Gastrocnemius medialis (tissue), 4 donors: ENCODE measurements around the gene ANO10. TPM values are rescaled to one million over a fixed set of nuclear protein-coding genes. Genes with fewer than 3 reads are reported as not detected.

Experiments used
- ATAC-seq, 2 donors: fragments of 150-250 bp; one replicate each; pipeline ENCODE4 v1.9.1; 2016
- DNase-seq, 2 donors: peaks; one replicate each; pipeline ENCODE4 v3.0.0-alpha.2; 2019
- H3K27ac ChIP-seq, 4 donors: fragments of 200-600 bp; sonication (generic); 1 replicate in 1 of 4; 2 replicates in 3 of 4; pipeline ENCODE4 v1.5.1; 2016 to 2018; ENCODE audit warnings: mild to moderate bottlenecking in 2 of 4, moderate library complexity in 1 of 4
- H3K27me3 ChIP-seq, 3 donors: fragments of 200-600 bp; sonication (generic) in 2 of 3; 1 replicate in 1 of 3; 2 replicates in 2 of 3; pipeline versions ENCODE4 v1.5.1 to v1.6.0; 2016 to 2019; ENCODE audit warnings: mild to moderate bottlenecking in 1 of 3, moderate library complexity in 1 of 3
- H3K36me3 ChIP-seq, 2 donors: fragments of 200-600 bp; sonication (generic) in 1 of 2; one replicate each; pipeline ENCODE4 v1.5.1; 2017 to 2018
- H3K4me1 ChIP-seq, 2 donors: fragments of 200-600 bp; sonication (generic) in 1 of 2; one replicate each; pipeline ENCODE4 v1.5.1; 2016 to 2017; ENCODE audit warnings: mild to moderate bottlenecking in 2 of 2
- H3K4me3 ChIP-seq, 4 donors: fragments of 200-600 bp; sonication (generic) in 3 of 4; 1 replicate in 1 of 4; 2 replicates in 3 of 4; pipeline ENCODE4 v1.5.1; 2016 to 2019; ENCODE audit warnings: mild to moderate bottlenecking in 2 of 4
- H3K9me3 ChIP-seq, 3 donors: fragments of 200-600 bp; sonication (generic) in 2 of 3; 1 replicate in 1 of 3; 2 replicates in 2 of 3; pipeline ENCODE4 v1.5.1; 2016 to 2019
- CTCF ChIP-seq, 5 experiments: fragments of 450-650 bp in 3 of 5; fragments of 200-600 bp in 2 of 5; sonication (generic) in 2 of 5; IDR thresholded peaks in 4 of 5; conservative IDR thresholded peaks in 1 of 5; 1 replicate in 4 of 5; 2 replicates in 1 of 5; pipeline ENCODE4 v1.5.1; 2016 to 2019; ENCODE audit warnings: antibody characterized with exemption in 5 of 5, mild to moderate bottlenecking in 3 of 5, moderate library complexity in 3 of 5
- POLR2A ChIP-seq, 2 donors: fragments of 450-650 bp; IDR thresholded peaks; one replicate each; pipeline ENCODE4 v1.6.1; 2017; ENCODE audit warnings: antibody characterized with exemption in 2 of 2, mild to moderate bottlenecking in 2 of 2, moderate library complexity in 2 of 2
- in situ Hi-C, 4 donors: fragments of 200-750 bp; cut with MboI; loops; one replicate each; pipeline versions ENCODE4 v1.15.0 to v1.8.0; 2017; ENCODE audit warnings: low sequenced_read_pairs in 4 of 4
- intact Hi-C: fragments of 100-400 bp; cut with DNase I; formaldehyde crosslinking; loops from one replicate; pipeline ENCODE4 v1.15.1; 2023; ENCODE audit warnings: low total_unique reads
- total RNA-seq, 4 donors: library from RNA; depleted of rRNA; stranded (reverse); fragments of >200 nt; gene quantifications; one replicate each; pipeline versions ENCODE4 v1.1.0 to v1.2.3, GENCODE V29; 2016

ANO10 gene
- total RNA-seq, 4 donors from 2014 or later, result 6.9 to 8.1 (median 7.8) TPM

- H3K9me3 ChIP-seq, result no peaks in the 10 kb centered on the region
- peaks cover 0 to 10% of the 10 kb centered on the region in 2 donors for H3K36me3 ChIP-seq
- intact Hi-C loops (no loop called here), in situ Hi-C loops (no loop called here)
- H3K4me1 ChIP-seq, result peaks cover 9 to 11% of the 10 kb centered on the region in 2 donors
- H3K27ac ChIP-seq, result no peak overlapping the region
- no peak for DNase-seq
- TF ChIP-seq POLR2A (IDR thresholded peaks at IDR 0.05), result no peak
- TF ChIP-seq CTCF (IDR thresholded peaks at IDR 0.05 in 4 of 5, conservative IDR thresholded peaks at IDR 0.05 in 1 of 5), result no peak
- ATAC-seq, result no peak
- no peak overlapping the region for H3K4me3 ChIP-seq
- no peaks in the 10 kb centered on the region for H3K27me3 ChIP-seq
These were observed 34.5 kb downstream of the ANO10 start for GRCh38 chr3:43587303-43587702.

GRCh38 chr3:43584043-43584826 lies 37.6 kb downstream of the ANO10 start:
- ATAC-seq (no peak), DNase-seq (no peak)
- Histone ChIP-seq H3K36me3 (no peaks in the 10 kb centered on the region), H3K27me3 (no peaks in the 10 kb centered on the region), H3K9me3 (no peaks in the 10 kb centered on the region), H3K4me3 (no peak overlapping the region), H3K4me1 (peaks cover 9 to 11% of the 10 kb centered on the region in 2 donors), H3K27ac (no peak overlapping the region)
- TF ChIP-seq CTCF (IDR thresholded peaks at IDR 0.05 in 4 of 5, conservative IDR thresholded peaks at IDR 0.05 in 1 of 5) (no peak), POLR2A (IDR thresholded peaks at IDR 0.05) (no peak)
- in situ Hi-C loops, result no loop called here
- intact Hi-C loops, result no loop called here

GRCh38 chr3:43583481-43583880 lies 38.3 kb downstream of the ANO10 start:
- Histone ChIP-seq H3K4me1 (peaks cover 9 to 11% of the 10 kb centered on the region in 2 donors), H3K27ac (no peak overlapping the region), H3K27me3 (no peaks in the 10 kb centered on the region), H3K4me3 (no peak overlapping the region), H3K36me3 (no peaks in the 10 kb centered on the region), H3K9me3 (no peaks in the 10 kb centered on the region)
- in situ Hi-C loops, result no loop called here
- intact Hi-C loops, result no loop called here
- TF ChIP-seq POLR2A (IDR thresholded peaks at IDR 0.05) (no peak), CTCF (IDR thresholded peaks at IDR 0.05 in 4 of 5, conservative IDR thresholded peaks at IDR 0.05 in 1 of 5) (no peak)
- ATAC-seq (no peak), DNase-seq (no peak)

- no peaks in the 10 kb centered on the region for H3K27me3 ChIP-seq
- H3K4me1 ChIP-seq, result peaks cover 9 to 11% of the 10 kb centered on the region in 2 donors
- intact Hi-C loops, result no loop called here
- no peak overlapping the region for H3K4me3 ChIP-seq
- no peaks in the 10 kb centered on the region for H3K9me3 ChIP-seq
- H3K27ac ChIP-seq, result no peak overlapping the region
- TF ChIP-seq CTCF (IDR thresholded peaks at IDR 0.05 in 4 of 5, conservative IDR thresholded peaks at IDR 0.05 in 1 of 5) (no peak), POLR2A (IDR thresholded peaks at IDR 0.05) (no peak)
- ATAC-seq (no peak), DNase-seq (no peak)
- no peaks in the 10 kb centered on the region for H3K36me3 ChIP-seq
- in situ Hi-C loops, result no loop called here
These were observed 38.9 kb downstream of the ANO10 start for GRCh38 chr3:43582866-43583265.
